HTERT RPE-1 (cell line): Measurements from ENCODE around the gene GPHN.
"Not testable (repeated sequence)": the region's sequence is repeated elsewhere in the genome, so short reads cannot be mapped to it uniquely, and the experiment has no call there.

ENCODE experiments used
- in situ Hi-C: fragments of 300-500 bp; cut with MboI; formaldehyde crosslinking; loops from 4 replicates; pipeline ENCODE4 v1.14.3; 2020; ENCODE audit warnings: low sequenced_read_pairs

Gene GPHN

DNA sequence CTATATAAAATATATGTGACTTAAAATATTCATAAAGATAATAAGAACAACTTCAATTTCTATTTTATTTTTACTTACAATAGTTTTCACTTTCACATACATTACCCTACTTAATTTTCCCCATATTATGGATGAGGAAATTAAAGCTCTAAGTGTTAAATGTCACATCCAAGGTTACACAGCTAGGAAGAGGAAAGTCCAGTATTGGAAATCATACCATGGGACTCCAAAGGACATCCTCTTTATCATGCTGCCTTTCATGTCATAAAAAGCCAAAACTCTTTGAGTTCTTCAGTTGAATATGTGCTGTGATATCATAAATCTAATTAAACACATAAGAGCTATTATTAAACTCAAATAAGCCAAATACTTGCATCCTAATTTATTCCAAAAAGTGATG lies 508.9 kb downstream of the GPHN start:
- in situ Hi-C loops = no loop called here

DNA sequence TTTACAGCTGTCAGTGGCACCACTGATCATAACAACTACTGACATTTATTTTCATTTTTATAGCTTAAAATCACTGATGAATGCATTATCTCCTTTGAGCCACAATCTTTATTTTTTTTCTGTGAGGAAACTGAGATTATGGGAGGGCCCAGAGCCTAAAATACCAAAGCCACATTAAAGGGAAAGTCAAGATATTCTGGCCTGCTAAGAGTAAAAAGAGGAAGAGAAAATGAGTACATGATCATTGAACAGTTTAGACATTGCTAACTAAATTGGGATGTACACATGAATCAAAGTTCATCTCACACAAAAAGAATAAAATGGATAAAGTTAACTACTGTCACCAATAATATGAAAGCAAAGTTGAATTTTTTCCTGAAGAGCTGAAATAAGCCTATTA lies 510.8 kb downstream of the GPHN start:
- in situ Hi-C loops = no loop called here

DNA sequence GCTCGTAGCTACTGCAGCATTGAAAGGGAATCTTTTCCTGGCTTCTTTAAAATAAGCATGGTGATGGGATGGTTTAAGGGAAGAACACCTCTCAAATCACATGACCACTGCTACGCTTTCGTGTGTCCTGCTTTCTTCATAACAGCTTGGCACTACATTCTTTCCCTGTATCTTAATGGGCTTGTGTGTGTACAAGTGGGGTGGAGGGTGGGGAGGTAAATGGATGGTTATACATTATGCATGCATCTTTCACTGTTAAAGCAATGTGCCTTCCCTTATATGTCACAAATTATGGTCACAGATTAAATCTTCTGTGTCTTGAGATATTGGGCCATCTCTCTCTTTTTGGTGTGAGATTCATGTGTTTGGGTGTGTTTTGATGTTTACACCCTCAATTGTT lies 511.8 kb downstream of the GPHN start:
- in situ Hi-C loops = no loop called here

DNA sequence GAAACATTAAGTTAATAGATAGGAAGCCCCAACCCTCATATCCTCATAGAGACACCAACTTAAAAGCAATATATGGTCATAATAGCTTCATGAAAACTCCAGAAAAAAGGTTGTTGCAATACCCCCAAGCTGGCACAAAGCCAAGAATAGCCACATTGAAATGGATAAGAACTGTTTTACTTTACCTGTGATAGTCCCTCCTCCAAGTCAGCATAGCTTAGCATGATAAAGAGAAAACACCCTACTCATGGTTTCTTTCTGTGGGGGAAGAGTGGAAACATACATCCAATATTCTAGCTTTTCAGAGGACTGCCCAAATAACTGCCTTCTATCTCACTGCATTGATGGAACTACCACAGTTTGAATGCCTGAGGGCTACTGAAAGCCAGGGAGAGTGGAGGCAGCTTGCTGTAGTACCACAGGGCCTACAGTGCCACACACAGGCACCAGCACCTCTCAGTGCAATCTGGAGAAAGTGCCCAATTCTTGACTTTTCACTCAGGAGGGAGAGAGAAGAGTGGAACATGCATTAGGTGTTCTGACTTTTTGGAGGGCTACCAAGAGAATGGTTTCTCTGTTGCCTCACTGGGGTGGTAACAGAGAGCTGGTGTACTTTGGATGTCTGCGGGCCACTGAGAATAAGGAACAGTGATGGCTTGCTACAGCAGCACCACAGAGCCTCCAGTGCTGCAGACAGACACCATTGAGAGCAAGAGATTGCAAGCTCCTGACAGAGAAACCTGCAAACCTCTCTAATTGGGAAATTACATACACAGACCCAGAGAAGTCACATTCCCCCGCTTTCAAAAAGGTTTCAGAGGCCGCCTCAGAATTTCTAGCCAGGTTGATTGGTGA lies 524.2 kb downstream of the GPHN start:
- in situ Hi-C loops = no loop called here

DNA sequence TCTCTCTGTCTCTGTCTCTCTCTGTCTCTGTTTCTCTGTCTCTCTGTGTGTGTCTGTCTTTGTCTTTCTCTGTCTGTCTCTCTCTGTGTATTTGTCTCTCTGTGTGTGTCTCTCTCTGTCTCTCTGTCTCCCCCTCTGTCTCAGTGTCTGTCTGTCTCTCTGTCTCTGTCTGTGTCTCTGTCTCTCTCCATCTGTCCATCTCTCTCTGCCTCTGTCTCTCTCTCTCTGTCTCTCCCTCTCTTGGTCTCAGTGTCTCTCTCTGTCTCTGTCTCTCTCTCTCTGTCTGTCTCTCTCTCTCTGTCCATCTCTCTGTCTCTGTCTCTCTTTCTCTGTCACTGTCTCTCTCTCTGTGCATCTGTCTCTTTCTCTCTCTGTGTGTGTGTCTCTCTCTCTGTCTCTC lies 537.5 kb downstream of the GPHN start:
- in situ Hi-C loops = no loop called here

DNA sequence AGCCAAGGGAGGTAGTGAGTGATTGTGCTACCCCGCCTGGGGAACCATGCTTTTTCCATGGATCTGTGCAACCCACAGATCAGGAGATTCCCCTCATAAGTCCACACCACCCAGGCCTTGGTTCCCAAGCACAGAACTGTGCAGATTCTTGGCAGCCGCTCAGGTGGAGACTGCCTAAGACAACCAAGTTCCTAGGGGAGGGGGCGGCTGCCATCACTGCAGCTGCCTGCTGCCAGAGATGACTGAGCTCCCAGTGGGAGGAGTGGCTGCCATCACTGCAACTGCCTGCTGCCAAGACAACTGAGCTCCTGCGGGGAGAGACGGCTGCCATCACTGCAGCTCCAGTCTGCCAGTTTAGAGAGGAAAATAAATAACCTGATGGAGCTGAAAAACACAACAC lies 542.9 kb downstream of the GPHN start:
- in situ Hi-C loops = no loop called here

DNA sequence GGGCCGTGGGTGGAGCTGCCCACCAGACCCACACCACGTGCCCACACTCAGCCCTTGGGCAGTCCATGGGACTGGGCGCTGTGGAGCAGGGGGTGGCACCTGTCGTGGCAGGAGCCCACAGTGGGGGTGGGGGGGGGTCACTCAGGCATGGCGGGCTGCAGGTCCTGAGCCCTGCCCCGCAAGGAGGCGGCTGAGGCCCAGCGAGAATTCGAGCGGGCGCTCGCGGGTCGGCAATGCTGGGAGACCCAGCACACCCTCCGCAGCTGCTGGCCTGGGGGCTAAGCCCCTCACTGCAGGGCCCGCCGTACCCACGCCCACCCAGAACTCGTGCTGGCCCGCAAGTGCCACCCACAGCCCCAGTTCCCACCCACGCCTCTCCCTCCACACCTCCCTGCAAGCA lies 548.7 kb downstream of the GPHN start:
- in situ Hi-C loops = no loop called here

DNA sequence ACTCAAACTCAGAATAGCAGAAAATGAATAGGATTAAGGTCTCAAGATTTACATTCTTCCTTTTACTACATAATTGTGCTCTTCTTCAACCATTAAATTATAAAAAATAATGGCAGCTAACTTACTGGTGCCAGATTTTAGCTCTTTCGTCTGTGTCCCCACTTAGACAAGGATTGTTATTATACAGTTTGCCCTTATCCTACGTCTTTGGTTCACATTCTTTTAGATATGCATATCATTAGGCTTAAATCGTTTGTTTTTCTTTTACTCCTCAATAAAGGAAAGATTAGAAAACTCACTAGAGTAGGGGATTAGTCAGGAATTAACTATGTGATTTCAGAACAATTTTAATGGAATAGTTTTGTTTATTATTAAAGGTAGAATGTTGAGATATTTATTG lies 551.6 kb downstream of the GPHN start:
- in situ Hi-C loops = no loop called here

DNA sequence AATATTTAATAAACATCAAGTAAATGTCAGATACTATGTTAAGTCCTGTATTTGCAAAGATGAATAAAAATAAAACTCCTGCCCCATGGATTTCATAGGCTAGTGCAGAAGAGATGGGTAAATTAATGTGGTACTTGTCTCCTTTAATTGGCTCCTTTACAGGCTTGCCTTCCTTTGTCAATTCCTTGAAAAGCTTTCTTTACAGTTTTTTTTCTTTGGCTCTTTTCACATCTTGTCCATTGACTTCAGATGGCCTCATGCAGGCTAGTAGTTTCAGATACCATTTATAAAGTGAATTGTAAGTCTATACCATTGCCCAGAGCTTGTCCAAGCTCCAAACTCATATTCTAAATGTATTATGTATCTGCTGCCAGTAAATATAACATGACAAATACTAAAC lies 552.6 kb downstream of the GPHN start:
- in situ Hi-C loops = no loop called here

DNA sequence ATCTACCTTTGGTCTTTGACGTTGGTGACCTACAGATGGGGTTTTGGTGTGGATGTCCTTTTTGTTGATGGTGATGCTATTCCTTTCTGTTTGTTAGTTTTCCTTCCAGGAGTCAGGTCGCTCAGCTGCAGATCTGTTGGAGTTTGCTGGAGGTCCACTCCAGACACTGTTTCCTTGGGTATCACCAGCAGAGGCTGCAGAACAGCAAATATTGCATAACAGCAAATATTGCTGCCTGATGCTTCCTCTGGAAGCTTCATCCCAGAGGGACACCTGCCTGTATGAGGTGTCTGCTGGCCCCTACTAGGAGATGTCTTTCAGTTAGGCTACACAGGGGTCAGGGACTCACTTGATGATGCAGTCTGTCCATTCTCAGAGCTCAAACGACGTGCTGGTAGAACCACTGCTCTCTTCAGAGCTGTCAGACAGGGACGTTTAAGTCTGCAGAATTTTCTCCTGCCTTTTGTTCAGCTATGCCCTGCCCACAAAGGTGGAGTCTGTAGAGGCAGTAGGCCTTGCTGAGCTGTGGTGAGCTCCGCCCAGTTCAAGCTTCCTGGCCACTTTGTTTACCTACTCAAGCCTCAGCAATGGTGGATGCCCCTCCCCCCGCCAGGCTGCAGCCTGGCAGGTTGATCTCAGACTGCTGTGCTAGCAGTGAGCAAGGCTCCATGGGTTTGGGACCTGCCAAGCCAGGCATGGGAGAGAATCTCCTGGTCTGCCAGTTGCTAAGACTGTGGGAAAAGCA lies 559.3 kb downstream of the GPHN start:
- in situ Hi-C loops = not testable (repeated sequence)

DNA sequence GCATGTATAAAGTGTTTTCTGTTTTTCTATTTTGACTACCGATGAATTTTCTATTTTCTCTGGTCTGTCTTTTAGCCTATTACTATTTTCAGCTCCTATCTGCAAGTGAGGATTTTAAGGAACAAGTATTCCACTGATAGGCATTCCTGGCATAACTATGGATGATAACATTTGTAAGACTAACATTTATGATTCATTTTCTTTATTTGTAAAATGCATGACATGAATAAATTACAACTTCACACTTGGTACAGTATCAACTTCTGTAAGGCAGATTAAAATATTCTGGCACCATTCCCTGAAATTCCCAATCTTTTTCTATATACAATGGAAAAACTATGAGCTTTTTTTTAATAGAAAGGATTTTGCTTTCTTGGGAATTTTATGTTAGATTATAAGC lies 560.3 kb downstream of the GPHN start:
- in situ Hi-C loops = no loop called here

DNA sequence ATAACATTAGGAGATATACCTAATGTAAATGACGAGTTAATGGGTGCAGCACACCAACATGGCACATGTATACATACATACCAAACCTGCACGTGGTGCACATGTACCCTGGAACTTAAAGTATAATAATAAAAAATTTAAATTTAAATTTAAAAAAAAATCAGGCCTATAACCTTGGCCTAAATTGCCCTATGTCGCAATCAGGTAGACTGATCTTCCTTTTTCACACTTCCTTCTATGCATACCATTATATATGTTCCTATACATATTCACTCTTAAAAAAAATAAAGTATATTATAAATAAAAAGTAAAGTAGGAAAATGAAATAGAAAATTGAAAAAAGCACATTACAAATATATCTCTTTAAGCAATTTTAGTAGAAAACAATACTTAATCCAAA lies 563.6 kb downstream of the GPHN start:
- in situ Hi-C loops = no loop called here

DNA sequence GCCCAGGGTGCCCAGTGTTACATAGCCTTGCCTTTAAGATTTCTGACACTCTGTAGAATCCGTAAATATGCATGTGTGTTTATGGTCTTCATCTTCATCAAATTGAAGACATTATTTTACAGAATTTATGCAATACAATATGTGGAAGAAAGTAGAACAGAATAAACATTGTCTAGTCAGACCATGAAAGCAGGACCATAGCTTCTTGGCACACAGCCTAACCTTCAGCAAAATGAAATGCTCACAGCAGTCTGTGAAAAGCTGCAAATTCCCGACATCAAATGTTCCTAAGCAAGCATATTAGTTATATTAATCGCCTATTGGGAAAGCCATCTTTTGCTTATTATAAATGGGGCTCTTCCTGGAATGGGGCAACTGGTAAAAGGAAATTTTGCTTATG lies 570.0 kb downstream of the GPHN start:
- in situ Hi-C loops = no loop called here

DNA sequence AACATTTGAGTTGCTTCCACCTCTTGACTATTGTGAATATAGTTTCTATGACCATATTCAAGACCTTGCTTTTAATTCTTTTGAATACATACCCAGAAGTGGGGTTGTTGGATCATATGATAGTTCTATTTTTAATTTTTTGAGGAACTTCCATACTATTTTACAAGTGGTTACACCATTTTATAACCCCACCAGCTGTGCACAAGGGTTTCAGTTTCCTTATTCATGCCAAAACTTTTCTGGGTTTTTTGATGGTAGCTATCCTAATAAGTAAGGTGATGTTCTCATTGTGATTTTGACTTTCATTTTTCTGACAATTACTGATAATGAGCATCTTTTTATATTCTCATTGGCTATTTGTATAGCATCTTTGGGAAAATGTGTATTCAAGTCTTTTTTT lies 571.9 kb downstream of the GPHN start:
- in situ Hi-C loops = no loop called here

DNA sequence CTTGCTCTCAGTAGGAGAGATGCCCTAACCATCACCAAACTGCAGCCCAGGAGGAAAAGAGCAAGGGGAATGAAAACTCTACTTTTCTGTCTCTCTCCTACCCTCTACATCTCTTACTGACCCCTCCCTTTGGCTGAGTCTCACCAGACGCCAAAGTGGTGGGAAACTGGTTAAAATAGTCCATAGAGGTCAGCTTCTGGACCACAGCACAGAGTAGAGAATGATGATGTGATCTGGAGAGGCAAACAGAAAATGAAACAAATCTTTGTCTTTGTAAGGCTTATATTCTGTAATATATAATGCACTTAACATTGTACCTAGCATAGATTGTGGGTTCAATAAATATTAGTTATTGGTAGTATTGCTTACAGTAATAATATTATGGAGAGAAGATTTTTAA lies 600.3 kb downstream of the GPHN start:
- in situ Hi-C loops = no loop called here

DNA sequence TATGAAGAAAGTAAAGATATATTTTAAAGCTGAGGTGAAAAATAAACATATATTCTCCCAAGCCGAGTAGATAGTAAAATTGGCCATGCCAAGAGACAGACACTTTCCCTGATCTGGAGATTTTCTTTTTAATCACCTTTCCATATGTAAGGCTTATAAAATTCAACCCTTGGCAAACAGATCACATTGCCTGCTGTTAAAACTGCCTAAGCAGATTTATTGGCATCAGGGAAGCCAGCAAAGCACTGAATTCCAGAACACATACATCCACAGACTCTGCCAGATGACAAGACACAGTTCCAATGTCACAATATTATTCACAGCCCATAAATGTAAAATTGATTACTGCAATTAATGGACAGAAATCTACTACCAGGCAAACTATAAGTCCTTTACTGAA lies 603.1 kb downstream of the GPHN start:
- in situ Hi-C loops = no loop called here

DNA sequence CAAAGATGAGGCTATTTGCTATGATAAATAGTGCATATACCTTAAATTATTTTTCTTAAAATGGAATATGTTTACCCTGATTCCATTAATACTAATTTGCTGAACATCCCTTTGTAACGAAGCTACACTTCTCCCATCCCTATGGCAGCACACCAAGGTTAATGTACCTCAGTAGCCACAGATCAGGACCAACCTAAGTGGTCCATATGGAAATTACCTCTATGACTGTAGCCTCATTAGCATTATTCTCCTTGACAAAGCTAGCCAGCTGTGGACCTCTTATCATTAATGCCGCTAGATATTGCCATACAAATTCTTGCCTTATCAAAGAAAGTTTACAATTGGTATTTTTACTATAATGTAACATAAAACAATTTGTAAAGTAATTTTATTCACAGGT lies 604.4 kb downstream of the GPHN start:
- in situ Hi-C loops = no loop called here

DNA sequence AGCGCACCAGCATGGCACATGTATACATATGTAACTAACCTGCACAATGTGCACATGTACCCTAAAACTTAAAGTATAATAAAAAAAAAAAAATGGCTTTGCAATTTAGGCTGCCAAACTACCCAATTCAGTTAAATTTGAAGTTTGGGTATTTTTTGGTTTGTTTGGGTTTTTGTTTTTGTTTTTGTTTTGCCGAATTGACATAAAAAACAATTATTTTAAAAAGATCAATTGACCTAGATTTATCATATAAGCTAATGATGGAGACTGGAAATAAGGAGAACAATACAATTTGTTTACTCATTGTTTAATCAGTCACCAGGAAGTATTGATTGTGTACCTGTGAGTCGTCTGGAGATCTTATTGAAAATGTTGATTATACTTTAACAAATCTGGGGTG lies 619.2 kb downstream of the GPHN start:
- in situ Hi-C loops = no loop called here

DNA sequence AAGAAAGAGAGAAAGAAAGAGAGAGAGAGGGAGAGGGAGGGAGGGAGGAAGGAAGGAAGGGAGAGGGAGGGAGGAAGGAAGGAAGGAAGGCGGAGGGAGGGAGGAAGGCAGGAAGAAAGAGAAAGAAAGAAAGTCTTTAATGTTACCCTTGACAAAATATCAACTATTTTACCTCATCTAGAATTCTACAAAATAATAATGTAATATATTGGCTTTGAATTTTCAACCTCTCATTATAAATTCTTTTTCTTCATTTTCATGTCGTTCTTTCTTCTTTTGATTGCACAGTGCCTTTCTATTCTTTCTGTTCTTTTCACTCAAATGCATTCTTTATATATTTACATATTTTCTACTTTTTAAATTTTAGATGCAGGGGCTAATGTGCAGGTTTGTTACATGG lies 621.8 kb downstream of the GPHN start:
- in situ Hi-C loops = no loop called here

DNA sequence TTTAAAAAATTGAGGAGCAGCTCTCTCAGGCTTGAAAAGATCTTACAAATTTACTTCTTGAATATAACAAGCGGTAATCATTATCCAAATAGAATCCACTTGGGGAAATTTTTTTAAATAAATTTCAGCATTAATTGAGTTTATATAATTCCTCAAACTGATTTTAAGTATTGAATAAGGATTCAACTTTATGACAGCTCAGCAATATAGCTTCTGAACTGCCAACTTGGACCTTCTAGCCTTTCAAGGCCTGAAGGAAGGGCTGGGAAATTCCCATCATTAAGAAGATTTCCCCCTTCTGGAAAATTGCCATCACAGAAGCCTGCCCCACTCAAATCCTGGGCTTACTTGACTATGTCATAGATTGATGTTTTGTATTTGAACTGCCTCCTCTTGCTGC lies 623.7 kb downstream of the GPHN start:
- in situ Hi-C loops = no loop called here

DNA sequence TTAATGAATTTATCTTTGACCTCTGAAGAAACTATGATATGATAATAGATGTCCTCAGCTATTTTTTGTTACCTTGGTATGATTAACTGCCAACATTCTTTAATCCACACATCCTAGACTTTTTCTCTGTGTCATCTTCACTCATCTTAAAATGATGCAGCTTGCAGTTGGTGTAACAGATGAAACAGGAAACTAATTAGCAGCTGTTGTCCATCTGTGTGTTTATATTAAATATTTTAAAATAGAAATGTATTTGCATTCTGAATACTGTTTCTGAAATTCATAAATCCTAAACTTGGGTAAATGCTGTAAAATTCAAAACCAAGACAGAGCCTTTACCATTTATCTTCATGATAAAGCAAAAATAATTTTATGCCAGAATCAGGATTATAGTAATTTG lies 625.2 kb downstream of the GPHN start:
- in situ Hi-C loops = no loop called here

DNA sequence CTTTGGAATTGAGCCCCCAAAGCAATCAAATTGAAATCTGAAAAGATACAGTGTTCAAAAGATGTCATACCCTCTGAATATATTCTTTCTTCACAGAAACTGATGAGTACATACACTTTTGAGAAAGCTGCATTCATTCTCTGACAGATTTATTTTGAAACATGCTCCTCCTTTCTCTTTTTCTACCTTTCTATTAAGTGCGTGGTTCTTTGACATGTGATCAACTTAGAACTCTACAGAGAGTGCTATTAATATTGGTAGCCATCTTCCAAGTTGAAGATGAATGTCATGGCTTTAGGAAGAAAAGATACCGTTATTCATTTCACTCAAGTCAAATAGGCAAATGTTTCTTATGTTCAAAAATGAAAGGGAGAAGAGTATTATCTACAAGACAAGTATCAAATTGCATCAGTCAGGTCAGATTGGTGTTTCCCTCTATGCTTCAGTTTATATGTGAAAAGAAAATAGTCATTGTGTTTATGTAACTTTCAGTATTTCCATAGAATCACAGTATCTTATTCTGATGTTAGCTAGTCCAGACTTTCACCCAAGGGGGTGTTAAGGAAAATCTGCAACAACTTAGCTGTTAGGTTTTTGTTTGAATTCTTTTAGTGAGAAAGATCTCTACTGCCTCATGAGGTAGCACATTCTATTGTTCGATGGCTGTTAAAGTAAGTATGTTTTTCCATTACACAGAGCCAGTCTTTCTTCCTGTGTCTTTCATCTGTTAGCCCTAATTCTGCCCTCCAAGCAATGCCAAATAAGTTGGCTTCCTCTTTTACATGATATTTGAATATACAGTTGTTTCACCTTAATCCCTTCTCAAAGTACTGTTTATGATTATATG lies 625.9 kb downstream of the GPHN start:
- in situ Hi-C loops = no loop called here
